Astrocyte of the hippocampus (primary cell): Measurements from ENCODE around the gene GPC4.
"Not testable (repeated sequence)": the region's sequence is repeated elsewhere in the genome, so short reads cannot be mapped to it uniquely, and the experiment has no call there.

Source experiments
- DNase-seq: peaks from one replicate; pipeline ENCODE4 v3.0.0; 2011; ENCODE audit warnings: low read depth, low spot score

GPC4 gene

GRCh38 chrX:133369065-133369464 is 46.2 kb downstream of the GPC4 start:
- no peak for DNase-seq

GRCh38 chrX:133366735-133367134 is 48.6 kb downstream of the GPC4 start:
- no peak for DNase-seq

- peak; percentile 24 for DNase-seq
These were observed 49.2 kb downstream of the GPC4 start for GRCh38 chrX:133365871-133366611.

- DNase-seq = no peak
These were observed 50.4 kb downstream of the GPC4 start for GRCh38 chrX:133364865-133365264.

GRCh38 chrX:133364196-133364595 is 51.1 kb downstream of the GPC4 start:
- DNase-seq = peak; percentile 28

GRCh38 chrX:133362538-133362937 is 52.8 kb downstream of the GPC4 start:
- DNase-seq = no peak

GRCh38 chrX:133359466-133359865 is 55.8 kb downstream of the GPC4 start:
- DNase-seq = no peak

- no peak for DNase-seq
These were observed 62.1 kb downstream of the GPC4 start for GRCh38 chrX:133353233-133353632.

- no peak for DNase-seq
These were observed 64.5 kb downstream of the GPC4 start for GRCh38 chrX:133350751-133351150.

- no peak for DNase-seq
These were observed 69.3 kb downstream of the GPC4 start for GRCh38 chrX:133346026-133346425.

- DNase-seq = no peak
These were observed 75.7 kb downstream of the GPC4 start for GRCh38 chrX:133339566-133339965.

GRCh38 chrX:133337250-133337649 is 78.0 kb downstream of the GPC4 start:
- DNase-seq = no peak

GRCh38 chrX:133335027-133335426 is 80.3 kb downstream of the GPC4 start:
- DNase-seq = peak; percentile 66

- no peak for DNase-seq
These were observed 82.0 kb downstream of the GPC4 start for GRCh38 chrX:133333154-133333750.

- DNase-seq = no peak
These were observed 82.6 kb downstream of the GPC4 start for GRCh38 chrX:133332737-133333136.

- no peak for DNase-seq
These were observed 84.3 kb downstream of the GPC4 start for GRCh38 chrX:133330956-133331355.

- no peak for DNase-seq
These were observed 89.9 kb downstream of the GPC4 start for GRCh38 chrX:133325422-133325821.

- DNase-seq = no peak
These were observed 91.9 kb downstream of the GPC4 start for GRCh38 chrX:133323431-133323830.

- DNase-seq = not testable (repeated sequence)
These were observed 93.0 kb downstream of the GPC4 start for GRCh38 chrX:133322269-133322668.

GRCh38 chrX:133321451-133321850 is 93.8 kb downstream of the GPC4 start:
- no peak for DNase-seq

GRCh38 chrX:133314281-133314680 is 101.0 kb downstream of the GPC4 start:
- DNase-seq = no peak

- no peak for DNase-seq
These were observed 106.8 kb downstream of the GPC4 start for GRCh38 chrX:133308499-133308897.
